Epidermal melanocyte (primary cell): Measurements from ENCODE around the gene CPPED1.
"Not testable (repeated sequence)": the region's sequence is repeated elsewhere in the genome, so short reads cannot be mapped to it uniquely, and the experiment has no call there.

Experiments
- DNase-seq: peaks from one replicate; pipeline ENCODE4 v3.0.0; 2011; ENCODE audit warnings: low spot score; ENCODE audit not compliant: insufficient read length

CPPED1 gene

DNA sequence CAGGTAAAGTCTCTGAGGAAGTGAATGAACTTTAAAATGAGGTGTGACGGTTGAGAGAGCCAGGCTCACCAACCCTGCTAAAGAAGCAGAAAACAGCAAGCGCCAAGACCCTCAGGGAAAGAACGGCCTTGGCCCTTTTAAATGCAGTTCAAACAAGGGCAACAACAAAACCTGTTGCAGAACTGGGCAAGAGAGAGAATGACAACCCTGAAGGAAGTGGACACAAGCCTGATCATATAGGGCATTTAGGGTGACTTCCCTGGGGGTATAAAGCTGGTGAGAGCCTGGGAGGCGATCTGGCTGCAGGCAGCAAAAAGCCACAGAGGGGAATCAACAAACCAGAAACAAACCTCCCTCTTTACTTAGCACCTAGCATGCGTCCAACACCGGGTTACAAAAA, 1.0 kb downstream of the CPPED1 start:
- DNase-seq = no peak

DNA sequence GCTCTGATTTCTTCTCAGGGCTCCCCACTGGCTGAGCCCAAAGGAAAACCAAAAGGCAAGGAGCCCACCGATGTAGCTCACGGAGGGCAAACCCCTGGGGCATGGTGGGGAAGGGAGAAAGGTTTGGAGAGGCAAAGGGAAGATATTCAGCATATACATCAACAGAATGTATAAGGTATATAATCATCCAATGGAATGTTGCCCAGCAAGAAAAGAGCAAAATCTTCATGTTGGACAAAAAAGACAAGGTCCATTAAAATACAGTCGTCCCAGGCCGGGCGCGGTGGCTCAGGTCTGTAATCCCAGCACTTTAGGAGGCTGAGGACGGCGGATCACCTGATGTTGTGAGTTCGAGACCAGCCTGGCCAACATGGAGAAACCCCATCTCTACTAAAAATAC, 1.6 kb downstream of the CPPED1 start:
- no peak for DNase-seq

DNA sequence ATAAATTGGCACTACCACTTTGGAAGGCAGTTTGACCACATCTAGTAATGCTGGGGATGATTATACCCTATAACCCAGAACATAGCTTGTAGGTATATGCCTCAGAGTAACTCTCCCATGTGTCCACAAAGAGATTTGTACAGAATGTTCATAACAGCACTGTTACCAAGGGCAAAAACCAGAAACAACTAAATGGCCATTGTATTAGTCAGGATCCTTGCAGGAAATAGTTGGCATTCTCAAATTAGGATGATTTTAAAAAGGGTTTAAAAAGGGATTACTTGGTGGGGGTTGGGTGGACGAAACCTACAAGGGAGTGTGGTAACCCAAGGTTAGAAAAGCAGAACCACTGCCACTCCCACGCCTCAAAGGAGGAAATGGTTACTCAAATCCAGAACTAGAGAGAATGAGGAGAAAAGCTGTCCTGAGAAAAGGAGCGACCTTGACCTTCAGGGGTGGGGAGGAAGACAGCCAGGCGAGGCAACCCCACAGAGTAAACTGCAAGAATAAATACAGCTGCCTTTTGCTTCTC, 2.1 kb downstream of the CPPED1 start:
- DNase-seq = no peak

DNA sequence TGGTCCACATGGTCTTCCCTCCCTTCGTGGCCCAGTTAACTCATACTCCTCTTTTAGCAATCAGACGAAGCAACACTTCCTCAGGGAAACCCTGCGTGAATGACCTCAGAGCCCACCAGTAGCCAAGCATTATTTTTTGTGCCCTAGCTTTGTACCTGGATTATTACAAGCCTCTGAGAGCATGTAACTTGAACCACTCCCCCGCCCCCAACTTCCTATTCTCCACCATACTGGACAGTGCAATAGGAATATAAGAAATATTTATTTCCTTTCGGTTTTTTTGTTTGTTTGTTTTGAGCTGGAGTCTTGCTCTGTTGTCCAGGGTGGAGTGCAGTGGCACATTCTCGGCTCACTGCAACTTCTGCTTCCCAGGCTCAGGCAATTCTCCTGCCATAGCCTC, 2.9 kb downstream of the CPPED1 start:
- no peak for DNase-seq

DNA sequence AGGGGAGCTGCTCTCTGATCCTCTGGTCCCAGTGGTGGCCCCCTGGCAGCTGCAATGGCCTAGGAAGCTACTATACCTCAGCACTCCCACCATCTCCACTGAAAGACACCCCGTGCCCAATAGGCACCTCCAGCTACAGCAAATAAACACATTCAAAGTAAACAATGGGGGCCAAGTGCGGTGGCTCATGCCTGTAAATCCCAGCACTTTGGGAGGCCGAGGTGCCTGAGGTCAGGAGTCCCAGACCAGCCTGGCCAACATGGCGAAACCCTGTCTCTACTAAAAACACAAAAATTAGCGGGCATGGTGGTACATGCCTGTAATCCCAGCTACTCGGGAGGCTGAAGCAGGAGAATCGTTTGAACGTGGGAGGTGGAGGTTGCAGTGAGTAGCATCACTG, 3.7 kb downstream of the CPPED1 start:
- not testable (repeated sequence) for DNase-seq

DNA sequence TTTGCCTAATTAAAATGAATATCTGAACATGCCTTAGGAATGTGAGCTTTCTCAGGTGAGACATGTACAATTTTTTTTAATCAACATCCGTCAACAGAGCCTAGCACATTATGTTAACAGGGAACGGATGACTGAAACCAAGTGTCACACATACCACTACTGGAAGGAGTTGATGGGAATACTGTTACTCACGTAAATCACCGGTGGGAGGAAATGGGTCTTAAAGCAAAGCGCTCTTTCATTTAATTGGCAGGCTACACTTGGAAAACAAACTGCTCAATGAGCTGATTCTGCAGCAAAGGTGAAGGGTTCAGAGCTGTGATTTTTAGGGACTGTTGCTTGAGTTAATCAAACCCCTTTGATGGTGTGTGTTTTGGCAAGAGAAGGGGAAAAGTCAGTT, 4.8 kb downstream of the CPPED1 start:
- DNase-seq = no peak

DNA sequence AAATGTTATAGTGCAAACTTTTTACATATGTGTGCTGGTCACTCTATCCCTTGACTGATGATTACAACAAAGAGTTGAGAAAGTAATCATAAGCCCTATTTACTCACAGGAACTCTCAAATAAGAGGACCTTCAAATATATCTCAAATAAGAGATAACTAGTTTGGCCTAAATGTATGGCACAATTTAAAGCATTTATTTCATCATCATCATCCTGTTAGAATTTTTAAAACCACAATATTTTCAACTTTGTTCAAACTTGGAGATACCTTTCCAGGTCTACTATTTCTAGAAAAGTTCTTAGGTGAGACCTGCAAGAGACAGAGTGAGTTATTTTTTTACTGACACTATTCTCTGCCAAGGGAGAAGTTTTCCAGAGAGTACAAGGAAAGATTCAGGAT, 5.5 kb downstream of the CPPED1 start:
- DNase-seq = no peak

DNA sequence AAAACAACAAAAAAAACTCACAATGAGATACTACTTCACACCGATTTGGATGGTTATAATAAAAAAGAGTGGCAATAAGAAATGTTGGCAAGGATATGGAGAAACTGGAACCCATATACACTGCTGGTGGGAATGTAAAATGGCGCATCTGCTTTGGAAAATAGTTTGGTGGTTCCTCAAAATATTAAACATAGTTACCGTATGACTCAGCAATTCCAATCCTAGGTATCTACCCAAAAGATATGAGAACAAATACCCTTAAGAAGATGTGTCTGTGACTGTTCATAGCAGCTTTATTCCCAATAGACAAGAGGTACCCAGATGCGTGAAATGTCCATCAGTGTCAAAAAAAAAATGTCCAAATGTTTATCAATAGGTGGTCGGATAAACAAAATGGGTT, 7.2 kb downstream of the CPPED1 start:
- DNase-seq = no peak

DNA sequence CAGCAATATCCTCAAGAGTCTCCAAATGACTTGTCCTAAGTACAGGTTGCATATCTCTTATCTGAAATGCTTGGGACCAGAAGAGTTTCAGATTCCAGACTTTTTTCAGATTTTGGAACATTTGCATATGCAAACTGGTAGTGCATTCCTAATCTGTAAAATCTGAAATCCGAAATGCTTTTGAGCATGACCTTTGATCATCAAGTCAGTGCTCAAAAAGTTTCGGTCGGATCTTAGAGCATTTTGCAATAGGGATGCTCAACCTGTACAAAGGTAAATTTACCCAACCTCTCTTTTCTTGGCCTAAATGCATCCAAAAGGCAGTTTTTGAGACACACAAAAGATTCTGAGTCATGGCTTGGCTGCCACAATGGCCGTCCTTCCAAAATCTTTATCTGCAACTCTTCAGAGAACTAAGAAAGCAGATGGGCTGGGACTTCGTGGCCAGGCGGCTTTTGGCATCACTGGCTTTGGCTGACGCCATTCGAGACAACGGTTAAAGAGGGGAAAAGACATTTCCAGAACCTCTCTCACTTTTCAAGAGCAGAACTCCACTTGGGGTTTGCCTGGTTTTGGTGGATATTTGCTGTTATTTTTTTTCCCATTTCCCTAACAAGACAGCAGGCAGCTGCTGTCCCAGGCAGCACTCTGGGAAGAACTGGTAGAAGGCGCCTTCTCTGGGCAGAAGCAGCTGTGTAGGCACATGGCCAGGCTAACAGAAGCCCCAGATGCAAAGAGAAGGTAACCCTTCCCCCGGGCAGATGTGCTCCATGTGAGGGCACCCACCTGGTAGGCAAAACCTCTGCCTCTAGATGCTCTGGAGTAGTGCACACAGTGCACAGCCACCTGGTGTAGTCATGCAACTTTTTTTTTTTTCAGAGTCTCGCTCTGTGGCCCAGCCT, 8.9 kb downstream of the CPPED1 start:
- no peak for DNase-seq

DNA sequence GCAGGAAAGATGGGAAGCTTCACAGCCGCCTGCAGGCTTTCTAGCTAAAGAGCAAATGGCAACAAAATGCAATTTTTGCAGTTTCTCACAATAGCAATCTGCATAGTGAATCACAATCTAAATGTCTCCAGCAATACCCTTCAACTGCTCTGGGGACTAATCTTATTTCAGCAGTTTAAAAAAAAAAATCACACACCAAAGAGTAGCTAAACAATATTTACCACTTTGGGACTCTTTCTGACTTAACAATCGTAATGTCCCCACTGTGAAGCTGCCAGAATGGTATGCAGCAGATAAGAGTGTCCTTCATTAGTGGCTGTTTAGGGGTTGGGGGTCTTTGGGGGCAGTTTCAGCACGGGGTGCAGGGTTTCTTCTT, 9.8 kb downstream of the CPPED1 start:
- no peak for DNase-seq

DNA sequence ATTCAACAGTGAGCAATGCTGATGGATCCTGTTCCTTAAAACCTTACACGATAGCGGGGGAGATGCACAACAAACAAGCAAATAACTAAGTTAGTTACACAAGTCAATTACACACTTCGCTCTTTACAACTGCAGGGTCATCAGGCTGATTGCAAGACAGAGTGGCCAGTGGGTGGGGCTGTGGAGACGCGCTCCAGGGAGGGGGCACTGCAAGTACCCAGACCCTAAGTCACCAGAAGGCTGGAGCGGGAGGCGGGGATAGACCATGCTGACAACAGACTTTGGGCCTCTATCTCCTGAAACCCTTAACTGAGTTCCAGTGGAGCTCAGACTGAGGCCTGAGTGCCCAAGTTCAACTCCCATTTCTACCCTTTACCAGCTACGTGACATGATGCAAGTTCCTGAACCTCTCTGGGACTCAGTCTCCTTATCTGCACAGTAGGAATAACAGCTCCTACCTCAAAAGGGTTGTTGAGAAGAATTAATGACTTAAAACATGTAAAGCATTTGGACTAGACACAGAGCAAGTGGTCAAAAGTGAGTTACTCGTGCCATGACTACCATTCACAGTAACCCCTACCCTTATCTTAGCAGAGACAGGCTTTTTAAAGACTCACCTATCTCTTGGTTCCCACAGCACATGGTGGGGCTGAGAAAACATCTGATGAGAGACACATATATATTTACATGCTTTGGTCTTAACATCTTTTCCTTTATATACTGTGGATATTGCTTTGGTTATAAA, 10.4 kb downstream of the CPPED1 start:
- no peak for DNase-seq

DNA sequence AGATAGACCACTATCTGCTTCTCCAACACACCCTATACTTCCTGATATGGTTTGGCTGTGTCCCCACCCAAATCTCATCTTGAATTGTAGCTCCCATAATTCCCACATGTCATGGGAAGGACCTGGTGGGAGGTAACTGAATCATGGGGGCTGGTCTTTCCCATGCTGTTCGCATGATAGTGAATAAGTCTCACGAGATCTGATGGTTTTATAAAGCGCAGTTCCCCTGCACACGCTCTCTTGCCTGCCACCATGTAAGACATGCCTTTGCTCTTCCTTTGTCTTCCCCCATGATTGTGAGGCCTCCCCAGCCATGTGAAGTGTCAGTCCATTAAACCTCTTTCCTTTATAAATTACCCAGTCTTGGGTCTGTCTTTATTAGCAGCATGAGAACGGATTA, 11.2 kb downstream of the CPPED1 start:
- not testable (repeated sequence) for DNase-seq

DNA sequence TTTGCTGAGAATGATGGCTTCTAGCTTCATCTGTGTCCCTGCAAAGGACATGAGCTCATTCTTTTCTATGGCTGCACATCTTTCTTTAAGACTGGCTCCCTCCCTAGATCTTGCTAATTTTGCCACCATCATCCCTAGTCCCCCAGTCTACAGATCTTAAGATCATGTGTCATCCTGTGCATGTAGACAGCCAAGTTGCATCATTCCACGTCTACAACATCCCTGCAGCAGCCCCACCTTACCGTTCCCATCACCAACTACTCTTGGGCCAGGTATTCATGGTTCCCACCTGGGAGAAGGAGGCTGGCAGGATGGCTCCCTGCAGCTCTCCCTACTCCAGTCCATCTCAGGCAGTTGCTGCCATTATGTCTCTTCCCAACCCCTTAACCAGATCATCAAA, 12.3 kb downstream of the CPPED1 start:
- no peak for DNase-seq

DNA sequence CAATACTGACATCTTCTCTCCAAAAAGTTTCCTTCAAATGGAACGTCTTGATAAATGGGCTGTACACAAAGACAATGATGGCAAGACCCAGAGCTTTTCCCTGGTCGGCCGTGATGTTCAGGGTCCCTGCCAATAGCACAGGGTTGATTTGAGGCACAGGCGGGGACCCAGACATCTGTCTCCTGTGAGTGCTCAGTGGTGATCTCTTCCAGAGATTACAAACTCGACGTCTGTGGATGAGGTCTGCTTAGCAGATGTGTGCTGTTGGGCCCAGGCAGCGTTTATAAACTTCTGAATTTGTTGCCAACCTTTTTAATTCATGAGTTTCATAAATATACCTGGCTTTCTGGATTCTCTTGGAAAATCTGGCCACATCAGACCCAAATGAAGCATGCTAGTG, 14.9 kb downstream of the CPPED1 start:
- no peak for DNase-seq

DNA sequence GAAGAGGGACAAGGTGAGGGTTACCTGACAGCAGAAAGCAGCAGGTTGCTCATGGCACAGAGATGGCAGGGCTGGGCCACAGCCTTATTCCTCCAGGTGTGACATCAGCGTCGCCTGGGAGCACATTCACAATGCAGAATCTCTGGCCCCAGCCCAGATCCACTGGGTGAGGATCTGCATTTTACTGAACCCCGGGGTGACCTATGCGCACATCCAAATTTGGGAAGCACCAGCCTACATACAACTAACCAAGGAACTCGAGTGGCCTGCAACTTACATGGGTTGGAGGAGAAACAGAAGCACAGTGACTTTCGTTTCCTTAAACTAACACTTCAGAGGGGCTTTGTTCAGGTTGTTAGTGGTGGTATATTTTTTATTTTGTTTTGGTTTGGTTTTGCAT, 17.6 kb downstream of the CPPED1 start:
- DNase-seq = no peak

DNA sequence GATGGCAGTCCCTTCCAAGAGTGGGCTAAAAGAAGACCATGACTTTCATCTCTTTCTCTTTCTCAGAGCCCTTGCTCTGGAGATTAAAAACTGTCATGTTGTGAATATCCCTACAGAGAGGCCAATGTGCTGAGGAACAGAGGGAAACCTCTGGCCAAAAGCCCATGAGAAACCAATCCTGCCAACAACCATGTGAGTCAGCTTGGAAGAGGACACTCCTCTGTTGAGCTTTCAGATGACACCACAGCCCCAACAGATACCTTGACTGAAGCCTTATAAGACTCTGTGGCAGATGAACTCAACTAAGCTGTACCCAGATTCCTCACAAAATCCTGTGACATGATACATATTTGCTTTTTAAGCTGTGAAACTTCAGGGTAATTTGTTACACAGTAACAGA, 19.6 kb downstream of the CPPED1 start:
- DNase-seq = no peak

DNA sequence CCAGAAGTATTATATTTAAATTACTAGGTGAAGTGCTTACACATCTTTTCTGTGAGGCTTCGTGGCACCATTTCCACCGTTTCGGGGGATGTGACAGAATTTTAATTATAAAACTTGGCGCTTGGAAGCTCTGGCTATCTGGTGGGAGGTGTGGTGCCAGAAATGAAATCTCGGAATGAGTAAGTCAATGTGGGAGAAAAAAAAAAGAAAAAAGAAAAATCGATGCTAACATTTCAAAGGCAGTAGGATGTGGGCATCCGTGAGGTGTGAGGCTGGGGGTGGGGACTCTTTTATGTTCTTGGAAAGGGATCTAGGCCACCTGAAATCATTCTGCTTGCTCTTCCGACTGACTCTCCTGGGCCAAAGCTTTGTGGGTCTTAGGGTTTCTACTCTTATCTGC, 21.9 kb downstream of the CPPED1 start:
- DNase-seq = no peak

DNA sequence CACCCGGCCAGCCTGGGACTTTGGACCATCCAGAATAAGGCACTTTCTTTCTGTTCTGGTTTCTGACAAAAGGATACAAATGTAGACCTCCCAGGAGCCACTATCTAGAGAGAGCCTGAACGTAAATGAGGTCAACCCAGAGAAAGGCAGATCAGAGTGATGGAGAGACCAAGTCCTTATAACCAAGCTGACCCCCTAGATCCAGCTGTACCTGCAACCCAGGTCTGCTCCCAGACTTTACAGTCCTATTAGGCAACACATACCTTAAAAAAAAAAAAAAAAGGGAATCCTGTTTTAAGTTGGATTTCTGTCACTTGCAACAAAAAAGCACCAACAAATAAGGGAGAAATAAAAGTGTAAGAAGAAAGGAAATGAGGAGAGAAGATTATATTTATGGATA, 23.2 kb downstream of the CPPED1 start:
- DNase-seq = no peak

DNA sequence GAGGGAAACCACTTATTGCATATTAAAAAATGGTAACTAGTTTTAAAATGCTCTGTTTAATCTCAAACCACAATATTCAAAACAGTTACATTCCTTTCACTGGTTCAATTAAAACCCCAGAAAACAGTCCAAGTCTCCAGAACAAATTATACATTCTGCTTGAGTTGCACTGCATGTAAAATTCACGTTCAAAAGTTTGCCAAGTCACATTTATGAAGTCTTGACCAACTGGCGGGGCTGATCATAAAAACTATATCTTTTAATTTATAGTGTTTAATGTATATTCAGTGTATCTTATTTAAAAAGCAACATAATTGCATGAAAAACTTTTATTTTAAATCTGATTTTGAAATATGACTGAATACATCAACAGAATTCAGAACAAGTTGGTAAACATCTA, 25.0 kb downstream of the CPPED1 start:
- DNase-seq = no peak

DNA sequence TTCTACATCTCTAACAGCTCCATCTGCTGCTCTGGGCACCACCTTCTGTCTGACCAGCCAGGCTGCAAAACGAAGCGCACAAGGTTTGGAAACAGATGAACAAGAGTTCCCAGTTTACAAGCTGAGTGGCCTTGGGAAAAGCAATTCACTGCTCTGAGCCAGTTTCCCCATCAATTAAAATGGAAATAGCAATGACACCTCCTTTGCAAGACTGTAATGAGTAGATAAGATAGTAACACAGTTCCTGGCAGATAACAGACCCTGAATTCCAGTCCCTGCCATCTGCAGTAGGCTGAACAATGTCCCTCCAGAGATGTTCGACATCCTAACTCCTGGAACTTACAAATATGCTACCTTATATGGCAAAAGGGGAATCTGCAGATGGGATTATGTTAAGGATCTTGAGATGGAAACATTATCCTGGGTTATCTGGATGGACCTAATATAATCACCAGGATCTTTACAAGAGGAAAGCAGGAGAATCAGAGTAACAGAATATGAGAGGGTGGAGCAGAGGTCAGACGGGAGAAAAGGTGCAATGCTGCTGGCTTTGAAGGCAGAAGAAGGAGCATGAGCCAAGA, 27.9 kb downstream of the CPPED1 start:
- DNase-seq = no peak

DNA sequence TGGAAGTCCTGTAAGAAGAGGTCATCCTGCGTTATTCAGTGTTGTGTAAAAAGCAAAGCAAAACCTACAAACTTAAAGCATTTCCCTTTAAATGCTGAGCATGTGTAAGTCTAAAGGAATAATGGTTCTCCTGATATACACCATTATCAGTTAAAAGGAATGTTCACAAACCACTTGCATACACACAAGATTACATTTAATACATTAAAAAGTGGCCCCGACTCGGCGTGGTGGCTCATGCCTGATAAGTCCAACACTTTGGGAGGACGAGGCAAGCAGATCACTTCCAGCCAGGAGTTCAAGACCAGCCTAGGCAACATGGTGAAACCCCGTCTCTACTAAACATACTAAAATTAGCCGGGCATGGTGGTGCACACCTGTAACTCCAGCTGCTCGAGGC, 30.5 kb downstream of the CPPED1 start:
- no peak for DNase-seq

DNA sequence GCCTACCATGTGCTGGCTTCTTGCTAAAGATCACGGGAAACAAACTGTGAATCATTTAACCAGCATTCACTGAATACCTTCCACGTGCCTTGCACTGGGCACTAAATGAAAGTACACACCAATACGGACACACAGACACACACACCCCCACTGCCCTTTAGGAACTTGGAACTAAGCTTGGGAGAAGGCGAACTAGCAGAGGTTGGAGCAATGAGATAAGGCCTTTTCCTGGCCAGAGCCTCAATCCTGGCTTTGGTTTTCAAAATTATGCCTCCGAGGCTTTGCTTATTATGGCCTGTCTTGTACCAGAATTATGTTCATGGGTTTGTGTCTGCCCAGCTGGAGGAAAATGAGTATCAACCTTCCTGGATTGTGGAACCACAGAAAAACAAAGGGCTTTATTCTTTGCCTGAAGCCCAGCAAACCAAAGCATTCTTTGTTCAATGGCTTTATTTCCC, 32.3 kb downstream of the CPPED1 start:
- DNase-seq = no peak
